Measurements from ENCODE around the gene IREB2.
A peak's percentile ranks its signal among the peaks of the same experiment; 100 is the strongest.

The IREB2 gene, protein sequence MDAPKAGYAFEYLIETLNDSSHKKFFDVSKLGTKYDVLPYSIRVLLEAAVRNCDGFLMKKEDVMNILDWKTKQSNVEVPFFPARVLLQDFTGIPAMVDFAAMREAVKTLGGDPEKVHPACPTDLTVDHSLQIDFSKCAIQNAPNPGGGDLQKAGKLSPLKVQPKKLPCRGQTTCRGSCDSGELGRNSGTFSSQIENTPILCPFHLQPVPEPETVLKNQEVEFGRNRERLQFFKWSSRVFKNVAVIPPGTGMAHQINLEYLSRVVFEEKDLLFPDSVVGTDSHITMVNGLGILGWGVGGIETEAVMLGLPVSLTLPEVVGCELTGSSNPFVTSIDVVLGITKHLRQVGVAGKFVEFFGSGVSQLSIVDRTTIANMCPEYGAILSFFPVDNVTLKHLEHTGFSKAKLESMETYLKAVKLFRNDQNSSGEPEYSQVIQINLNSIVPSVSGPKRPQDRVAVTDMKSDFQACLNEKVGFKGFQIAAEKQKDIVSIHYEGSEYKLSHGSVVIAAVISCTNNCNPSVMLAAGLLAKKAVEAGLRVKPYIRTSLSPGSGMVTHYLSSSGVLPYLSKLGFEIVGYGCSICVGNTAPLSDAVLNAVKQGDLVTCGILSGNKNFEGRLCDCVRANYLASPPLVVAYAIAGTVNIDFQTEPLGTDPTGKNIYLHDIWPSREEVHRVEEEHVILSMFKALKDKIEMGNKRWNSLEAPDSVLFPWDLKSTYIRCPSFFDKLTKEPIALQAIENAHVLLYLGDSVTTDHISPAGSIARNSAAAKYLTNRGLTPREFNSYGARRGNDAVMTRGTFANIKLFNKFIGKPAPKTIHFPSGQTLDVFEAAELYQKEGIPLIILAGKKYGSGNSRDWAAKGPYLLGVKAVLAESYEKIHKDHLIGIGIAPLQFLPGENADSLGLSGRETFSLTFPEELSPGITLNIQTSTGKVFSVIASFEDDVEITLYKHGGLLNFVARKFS

DNA sequence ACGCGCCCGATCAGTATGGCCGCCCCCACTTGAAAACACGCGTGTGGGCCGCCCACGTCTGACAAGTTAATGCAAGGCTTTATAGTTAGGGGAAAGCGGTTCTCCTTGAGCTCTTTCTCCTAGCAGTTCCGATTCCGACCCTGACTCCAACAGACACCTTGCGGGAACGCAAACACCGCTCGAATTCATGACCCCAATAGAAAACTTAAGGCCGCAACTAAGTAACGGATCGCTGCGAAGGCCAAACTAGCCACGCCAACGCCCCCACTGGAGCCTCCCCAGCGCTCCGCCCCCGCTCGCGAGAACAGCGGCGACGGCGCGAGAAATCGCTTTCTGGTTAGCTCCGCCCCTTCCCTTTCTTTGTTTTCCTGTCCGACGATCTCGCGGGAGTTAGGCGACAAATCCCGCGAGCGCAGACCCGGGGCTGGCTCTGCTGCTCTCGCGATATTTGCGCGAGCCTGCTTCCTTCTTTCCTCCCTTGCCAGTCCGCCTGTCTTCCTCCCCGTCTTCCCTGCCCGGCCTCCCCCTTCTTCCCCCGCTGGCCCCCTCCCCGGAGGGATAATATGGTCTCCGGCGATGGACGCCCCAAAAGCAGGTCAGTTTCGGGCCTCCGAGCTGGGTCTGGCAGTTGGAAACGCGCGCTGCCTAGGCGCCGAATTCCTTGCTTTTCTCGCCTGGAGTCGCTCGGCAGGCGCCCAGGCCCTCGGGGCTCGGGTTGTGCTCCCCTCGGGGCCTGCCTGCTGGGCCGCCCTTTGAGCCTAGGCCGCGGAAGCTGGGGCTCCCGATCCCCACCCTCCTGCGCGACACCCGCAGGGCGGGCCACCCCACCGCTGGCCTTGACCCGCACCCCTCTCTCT, at the start of gene IREB2:
IREB2 (plus strand) TSS at position 455 of the 857 bp plus-strand sequence; CDS start at position 577, 122 bp downstream.
- TF ChIP-seq ZFX (IDR thresholded peaks at IDR 0.05; ENCODE audit: borderline replicate concordance) = no peak
- TF ChIP-seq, protein P1, sequence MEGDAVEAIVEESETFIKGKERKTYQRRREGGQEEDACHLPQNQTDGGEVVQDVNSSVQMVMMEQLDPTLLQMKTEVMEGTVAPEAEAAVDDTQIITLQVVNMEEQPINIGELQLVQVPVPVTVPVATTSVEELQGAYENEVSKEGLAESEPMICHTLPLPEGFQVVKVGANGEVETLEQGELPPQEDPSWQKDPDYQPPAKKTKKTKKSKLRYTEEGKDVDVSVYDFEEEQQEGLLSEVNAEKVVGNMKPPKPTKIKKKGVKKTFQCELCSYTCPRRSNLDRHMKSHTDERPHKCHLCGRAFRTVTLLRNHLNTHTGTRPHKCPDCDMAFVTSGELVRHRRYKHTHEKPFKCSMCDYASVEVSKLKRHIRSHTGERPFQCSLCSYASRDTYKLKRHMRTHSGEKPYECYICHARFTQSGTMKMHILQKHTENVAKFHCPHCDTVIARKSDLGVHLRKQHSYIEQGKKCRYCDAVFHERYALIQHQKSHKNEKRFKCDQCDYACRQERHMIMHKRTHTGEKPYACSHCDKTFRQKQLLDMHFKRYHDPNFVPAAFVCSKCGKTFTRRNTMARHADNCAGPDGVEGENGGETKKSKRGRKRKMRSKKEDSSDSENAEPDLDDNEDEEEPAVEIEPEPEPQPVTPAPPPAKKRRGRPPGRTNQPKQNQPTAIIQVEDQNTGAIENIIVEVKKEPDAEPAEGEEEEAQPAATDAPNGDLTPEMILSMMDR (IDR thresholded peaks at IDR 0.05) = no peak
- H3K27ac ChIP-seq = peak within 1 kb of the TSS; percentile 69

DNA sequence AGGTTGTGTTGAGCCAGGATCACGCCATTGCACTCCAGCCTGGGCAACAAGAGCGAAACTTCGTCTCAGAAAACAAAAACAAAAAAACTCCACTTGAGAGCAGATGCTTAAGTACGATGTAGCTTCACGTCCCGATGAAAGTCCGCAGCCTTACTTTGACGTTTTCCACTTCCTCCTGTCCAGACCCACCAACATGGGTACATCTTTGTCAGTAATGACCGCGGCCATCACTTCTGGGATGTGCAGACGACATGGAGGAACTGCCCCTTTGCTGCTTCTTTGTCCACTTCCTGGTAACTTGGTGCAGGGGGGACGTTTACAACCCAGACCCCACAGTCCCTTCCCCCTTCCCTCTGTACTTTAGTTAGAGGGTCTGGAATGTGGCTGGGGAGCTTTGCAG, 49.2 kb upstream of the IREB2 start:
- no peak overlapping the region for H3K27ac ChIP-seq

DNA sequence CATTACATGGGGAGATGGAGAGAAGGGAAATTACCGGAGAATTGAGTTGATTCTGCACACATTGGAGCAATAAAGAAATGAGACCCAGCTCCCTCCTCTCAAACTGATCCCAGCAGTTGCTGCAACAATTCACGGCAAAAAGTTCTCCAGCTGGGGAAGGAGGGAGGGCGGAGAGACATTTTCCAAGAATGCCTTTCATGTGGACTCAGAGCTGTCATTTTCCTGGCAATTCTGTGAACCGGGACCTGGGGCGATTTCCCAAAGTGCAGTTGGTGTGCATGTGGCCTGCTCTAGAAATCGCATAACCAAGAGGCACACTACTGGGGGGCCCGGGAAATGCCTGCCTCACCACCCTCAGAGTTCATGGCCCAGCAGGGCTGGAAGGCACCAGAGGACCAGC, 48.7 kb upstream of the IREB2 start:
- no peak overlapping the region for H3K27ac ChIP-seq
- TF ChIP-seq, protein P1 (IDR thresholded peaks at IDR 0.05) = no peak
- no peak for TF ChIP-seq ZFX (IDR thresholded peaks at IDR 0.05; ENCODE audit: borderline replicate concordance)

More for the DNA sequence above, 49.2 kb upstream of the IREB2 start:
- TF ChIP-seq, protein P1 (IDR thresholded peaks at IDR 0.05) = no peak
- no peak for TF ChIP-seq ZFX (IDR thresholded peaks at IDR 0.05; ENCODE audit: borderline replicate concordance)

DNA sequence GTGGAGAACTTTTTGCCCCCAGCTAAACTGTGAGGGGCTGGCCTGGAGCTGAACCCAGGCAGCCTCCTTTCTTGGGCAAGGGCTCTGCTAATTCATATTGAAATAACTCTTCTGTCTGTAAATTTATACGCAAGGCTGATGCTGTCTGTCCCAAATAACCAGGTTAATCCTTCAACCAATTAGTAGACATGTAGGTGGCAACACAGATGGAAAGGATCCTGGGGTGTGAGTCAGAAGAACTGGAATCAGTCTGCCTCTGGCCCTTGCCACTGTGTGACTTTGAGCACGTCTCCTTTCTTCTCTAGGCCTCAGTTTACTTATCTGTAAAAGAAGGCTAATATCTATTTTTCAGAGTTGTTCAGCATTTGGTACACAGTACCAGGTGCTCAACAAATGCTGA, 48.3 kb upstream of the IREB2 start:
- TF ChIP-seq ZFX (IDR thresholded peaks at IDR 0.05; ENCODE audit: borderline replicate concordance) = no peak
- TF ChIP-seq, protein P1 (IDR thresholded peaks at IDR 0.05) = no peak
- H3K27ac ChIP-seq = no peak overlapping the region

DNA sequence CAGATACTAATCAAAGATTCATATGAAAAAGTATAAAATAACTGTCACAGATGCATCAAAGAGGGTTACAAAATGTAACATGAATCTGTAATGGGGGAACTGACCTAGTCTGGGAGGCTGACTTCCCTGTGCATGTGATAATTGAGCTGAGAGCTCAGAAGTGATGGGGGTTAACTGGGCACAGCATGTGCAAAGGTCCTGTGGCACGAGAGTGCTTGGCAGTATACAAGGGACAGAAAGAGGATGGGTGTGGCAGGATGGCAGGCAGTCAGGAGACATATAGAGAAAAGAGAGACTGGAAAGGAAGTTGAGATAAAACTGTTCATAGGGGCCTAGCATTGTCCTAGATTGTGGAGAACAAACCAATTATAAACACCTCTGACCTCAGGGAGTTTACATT, 47.8 kb upstream of the IREB2 start:
- H3K27ac ChIP-seq = no peak overlapping the region
- TF ChIP-seq, protein P1 (IDR thresholded peaks at IDR 0.05) = no peak
- TF ChIP-seq ZFX (IDR thresholded peaks at IDR 0.05; ENCODE audit: borderline replicate concordance) = no peak

DNA sequence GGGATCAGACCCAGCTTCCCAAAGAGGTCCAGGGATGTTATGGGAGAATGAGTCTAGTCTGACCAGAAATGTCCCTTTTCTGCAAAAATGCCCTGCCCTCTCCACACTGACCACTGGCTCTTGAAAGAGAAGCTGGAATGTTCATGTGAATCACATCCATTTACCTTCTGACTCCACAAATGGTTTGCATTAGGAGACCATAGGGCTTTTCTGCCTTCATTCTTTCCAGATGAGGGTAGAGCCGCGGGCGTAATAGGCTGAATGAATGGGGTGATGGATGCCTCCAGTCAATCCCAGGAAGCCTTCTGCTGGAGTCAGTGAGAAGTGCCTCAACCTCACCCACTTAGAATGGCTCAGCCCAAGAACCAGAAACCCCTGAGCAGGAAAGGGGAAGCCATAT, 47.2 kb upstream of the IREB2 start:
- no peak overlapping the region for H3K27ac ChIP-seq
- no peak for TF ChIP-seq ZFX (IDR thresholded peaks at IDR 0.05; ENCODE audit: borderline replicate concordance)
- TF ChIP-seq, protein P1 (IDR thresholded peaks at IDR 0.05) = no peak

All from 22Rv1 (cell line).